HEK293T (cell line): ENCODE results near the gene USP21.

Experiments
- CTBP1 ChIP-seq: fragments of 450-650 bp; IDR thresholded peaks from 2 replicates; pipeline ENCODE4 v1.6.1; 2016; ENCODE audit warnings: borderline replicate concordance
- FOXA1 ChIP-seq: fragments of 450-650 bp; IDR thresholded peaks from 2 replicates; pipeline ENCODE4 v1.6.1; 2016; ENCODE audit warnings: mild to moderate bottlenecking
- SP1 ChIP-seq: fragments of 450-650 bp; IDR thresholded peaks from 2 replicates; pipeline ENCODE4 v1.6.1; 2017
- SUZ12 ChIP-seq: fragments of 450-650 bp; IDR thresholded peaks from 2 replicates; pipeline ENCODE4 v1.6.1; 2016; ENCODE audit warnings: mild to moderate bottlenecking
- ZNF384 ChIP-seq: fragments of 450-650 bp; IDR thresholded peaks from 2 replicates; pipeline ENCODE4 v1.6.1; 2016

- no peak for TF ChIP-seq FOXA1
- no peak for TF ChIP-seq CTBP1
- no peak for TF ChIP-seq SUZ12
- TF ChIP-seq SP1: no peak
- TF ChIP-seq ZNF384: no peak
These were observed 31.7 kb upstream of the USP21 start for GRCh38 chr1:161127649-161128048.
